SK-N-SH (cell line): Measurements from ENCODE around the gene RBBP7.

Experiments
- EZH2phosphoT487 ChIP-seq: fragments of 200-600 bp; sonication (generic); IDR thresholded peaks from 2 replicates; pipeline ENCODE4 v1.6.1; 2017; ENCODE audit warnings: low read depth, mixed run types, mild to moderate bottlenecking, antibody characterized with exemption, moderate library complexity, borderline replicate concordance
- GABPA ChIP-seq: IDR thresholded peaks from 2 replicates; pipeline ENCODE4 v1.4.0; 2012; ENCODE audit warnings: low read depth, mild to moderate bottlenecking
- IRF3 ChIP-seq: fragments of 150-350 bp; IDR thresholded peaks from 2 replicates; pipeline ENCODE4 v1.6.1; 2016; ENCODE audit warnings: mild to moderate bottlenecking, low read depth, low read length
- RFX5 ChIP-seq: IDR thresholded peaks from 2 replicates; pipeline ENCODE4 v1.6.1; 2012; ENCODE audit warnings: mild to moderate bottlenecking, improper control_type of control experiment, low read length
- SIN3A ChIP-seq: IDR thresholded peaks from 2 replicates; pipeline ENCODE4 v1.6.1; 2012; ENCODE audit warnings: low read depth, mild to moderate bottlenecking, low read length, moderate library complexity, borderline replicate concordance
- TF ChIP-seq, protein P1 (sequence below): fragments of 200-600 bp; sonication (generic); IDR thresholded peaks from 2 replicates; pipeline ENCODE4 v1.6.1; 2017; ENCODE audit warnings: antibody characterized with exemption, mild to moderate bottlenecking, moderate library complexity
- TF ChIP-seq, protein P2 (sequence below): IDR thresholded peaks from 2 replicates; pipeline ENCODE4 v1.6.1; 2012; ENCODE audit warnings: mild to moderate bottlenecking, low read depth, low read length, moderate library complexity

DNA sequence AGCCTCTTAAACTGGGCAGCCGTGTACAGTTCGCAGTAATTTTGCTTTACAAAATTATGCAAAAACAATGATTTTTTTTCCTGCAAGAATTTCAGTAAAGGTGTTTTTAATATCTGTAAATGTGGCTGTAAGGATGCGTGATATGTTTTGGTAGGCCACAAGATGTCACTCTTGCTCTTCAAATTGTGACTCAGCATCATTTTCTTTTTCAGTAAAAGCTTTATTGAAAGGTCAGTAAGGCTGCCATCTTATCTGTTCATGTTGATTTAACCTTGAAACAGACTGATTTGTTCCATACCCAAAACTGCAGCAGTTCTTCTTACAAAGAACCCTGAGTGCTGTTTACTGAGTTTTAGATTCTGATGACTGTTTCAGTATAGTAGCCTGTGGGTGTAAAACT is 44.0 kb downstream of the RBBP7 start:
- TF ChIP-seq, protein P1, sequence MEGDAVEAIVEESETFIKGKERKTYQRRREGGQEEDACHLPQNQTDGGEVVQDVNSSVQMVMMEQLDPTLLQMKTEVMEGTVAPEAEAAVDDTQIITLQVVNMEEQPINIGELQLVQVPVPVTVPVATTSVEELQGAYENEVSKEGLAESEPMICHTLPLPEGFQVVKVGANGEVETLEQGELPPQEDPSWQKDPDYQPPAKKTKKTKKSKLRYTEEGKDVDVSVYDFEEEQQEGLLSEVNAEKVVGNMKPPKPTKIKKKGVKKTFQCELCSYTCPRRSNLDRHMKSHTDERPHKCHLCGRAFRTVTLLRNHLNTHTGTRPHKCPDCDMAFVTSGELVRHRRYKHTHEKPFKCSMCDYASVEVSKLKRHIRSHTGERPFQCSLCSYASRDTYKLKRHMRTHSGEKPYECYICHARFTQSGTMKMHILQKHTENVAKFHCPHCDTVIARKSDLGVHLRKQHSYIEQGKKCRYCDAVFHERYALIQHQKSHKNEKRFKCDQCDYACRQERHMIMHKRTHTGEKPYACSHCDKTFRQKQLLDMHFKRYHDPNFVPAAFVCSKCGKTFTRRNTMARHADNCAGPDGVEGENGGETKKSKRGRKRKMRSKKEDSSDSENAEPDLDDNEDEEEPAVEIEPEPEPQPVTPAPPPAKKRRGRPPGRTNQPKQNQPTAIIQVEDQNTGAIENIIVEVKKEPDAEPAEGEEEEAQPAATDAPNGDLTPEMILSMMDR, result peak; percentile 77
- TF ChIP-seq EZH2phosphoT487, result no peak
- TF ChIP-seq GABPA, result no peak
- TF ChIP-seq, protein P2, sequence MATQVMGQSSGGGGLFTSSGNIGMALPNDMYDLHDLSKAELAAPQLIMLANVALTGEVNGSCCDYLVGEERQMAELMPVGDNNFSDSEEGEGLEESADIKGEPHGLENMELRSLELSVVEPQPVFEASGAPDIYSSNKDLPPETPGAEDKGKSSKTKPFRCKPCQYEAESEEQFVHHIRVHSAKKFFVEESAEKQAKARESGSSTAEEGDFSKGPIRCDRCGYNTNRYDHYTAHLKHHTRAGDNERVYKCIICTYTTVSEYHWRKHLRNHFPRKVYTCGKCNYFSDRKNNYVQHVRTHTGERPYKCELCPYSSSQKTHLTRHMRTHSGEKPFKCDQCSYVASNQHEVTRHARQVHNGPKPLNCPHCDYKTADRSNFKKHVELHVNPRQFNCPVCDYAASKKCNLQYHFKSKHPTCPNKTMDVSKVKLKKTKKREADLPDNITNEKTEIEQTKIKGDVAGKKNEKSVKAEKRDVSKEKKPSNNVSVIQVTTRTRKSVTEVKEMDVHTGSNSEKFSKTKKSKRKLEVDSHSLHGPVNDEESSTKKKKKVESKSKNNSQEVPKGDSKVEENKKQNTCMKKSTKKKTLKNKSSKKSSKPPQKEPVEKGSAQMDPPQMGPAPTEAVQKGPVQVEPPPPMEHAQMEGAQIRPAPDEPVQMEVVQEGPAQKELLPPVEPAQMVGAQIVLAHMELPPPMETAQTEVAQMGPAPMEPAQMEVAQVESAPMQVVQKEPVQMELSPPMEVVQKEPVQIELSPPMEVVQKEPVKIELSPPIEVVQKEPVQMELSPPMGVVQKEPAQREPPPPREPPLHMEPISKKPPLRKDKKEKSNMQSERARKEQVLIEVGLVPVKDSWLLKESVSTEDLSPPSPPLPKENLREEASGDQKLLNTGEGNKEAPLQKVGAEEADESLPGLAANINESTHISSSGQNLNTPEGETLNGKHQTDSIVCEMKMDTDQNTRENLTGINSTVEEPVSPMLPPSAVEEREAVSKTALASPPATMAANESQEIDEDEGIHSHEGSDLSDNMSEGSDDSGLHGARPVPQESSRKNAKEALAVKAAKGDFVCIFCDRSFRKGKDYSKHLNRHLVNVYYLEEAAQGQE, result no peak
- no peak for TF ChIP-seq RFX5
- no peak for TF ChIP-seq IRF3
- TF ChIP-seq SIN3A, result no peak
